HT1080 (cell line): ENCODE data around the gene CCSER1. TPM values are rescaled to one million over a fixed set of nuclear protein-coding genes. Genes with fewer than 3 reads are reported as not detected.
"Not testable (repeated sequence)": the region's sequence is repeated elsewhere in the genome, so short reads cannot be mapped to it uniquely, and the experiment has no call there.

Experiments
- DNase-seq: peaks from one replicate; pipeline ENCODE4 v3.0.0-alpha.2; 2015; ENCODE audit warnings: low read depth
- total RNA-seq: library from RNA; depleted of rRNA; stranded (reverse); fragments of >200 nt; shearing (Covaris generic); gene quantifications from 2 replicates; pipeline ENCODE4 v1.2.3, GENCODE V29; 2014

Gene CCSER1
- total RNA-seq, 1 experiment from 2014 or later: 0.16 TPM

GRCh38 chr4:91256043-91256442 lies 1128.8 kb downstream of the CCSER1 start:
- no peak for DNase-seq

- no peak for DNase-seq
Measured at GRCh38 chr4:91256751-91257150, 1129.6 kb downstream of the CCSER1 start.

GRCh38 chr4:91257721-91258120 lies 1130.5 kb downstream of the CCSER1 start:
- no peak for DNase-seq

- no peak for DNase-seq
Measured at GRCh38 chr4:91258326-91258725, 1131.1 kb downstream of the CCSER1 start.

GRCh38 chr4:91267543-91267942 lies 1140.3 kb downstream of the CCSER1 start:
- no peak for DNase-seq

- not testable (repeated sequence) for DNase-seq
Measured at GRCh38 chr4:91268481-91268880, 1141.3 kb downstream of the CCSER1 start.

- DNase-seq: no peak
Measured at GRCh38 chr4:91268913-91269312, 1141.7 kb downstream of the CCSER1 start.

- no peak for DNase-seq
Measured at GRCh38 chr4:91279899-91280298, 1152.7 kb downstream of the CCSER1 start.

- DNase-seq: no peak
Measured at GRCh38 chr4:91280551-91281290, 1153.5 kb downstream of the CCSER1 start.

GRCh38 chr4:91282217-91282616 lies 1155.0 kb downstream of the CCSER1 start:
- no peak for DNase-seq

GRCh38 chr4:91283726-91284230 lies 1156.6 kb downstream of the CCSER1 start:
- DNase-seq: no peak

- DNase-seq: no peak
Measured at GRCh38 chr4:91284480-91284879, 1157.3 kb downstream of the CCSER1 start.

- DNase-seq: no peak
Measured at GRCh38 chr4:91285487-91285886, 1158.3 kb downstream of the CCSER1 start.

GRCh38 chr4:91288702-91289311 lies 1161.6 kb downstream of the CCSER1 start:
- DNase-seq: peak; percentile 4

- DNase-seq: no peak
Measured at GRCh38 chr4:91298156-91298700, 1171.0 kb downstream of the CCSER1 start.

- no peak for DNase-seq
Measured at GRCh38 chr4:91298824-91299223, 1171.6 kb downstream of the CCSER1 start.

- DNase-seq: no peak
Measured at GRCh38 chr4:91302120-91302519, 1174.9 kb downstream of the CCSER1 start.

- no peak for DNase-seq
Measured at GRCh38 chr4:91304292-91304691, 1177.1 kb downstream of the CCSER1 start.

GRCh38 chr4:91317434-91317833 lies 1190.2 kb downstream of the CCSER1 start:
- DNase-seq: no peak

- DNase-seq: no peak
Measured at GRCh38 chr4:91319556-91320268, 1192.5 kb downstream of the CCSER1 start.

GRCh38 chr4:91322961-91323360 lies 1195.8 kb downstream of the CCSER1 start:
- DNase-seq: no peak

GRCh38 chr4:91325495-91325894 lies 1198.3 kb downstream of the CCSER1 start:
- peak; percentile 75 for DNase-seq
